Pancreas (tissue), 10 donors: Measurements from ENCODE around the gene ZNF878. TPM values are rescaled to one million over a fixed set of nuclear protein-coding genes. Genes with fewer than 3 reads are reported as not detected.

Source experiments
- ATAC-seq, 4 donors: fragments of 200-7000 bp; cut with Tn5 transposase; one replicate each; pipeline versions ENCODE4 v1.8.0 to v1.9.1; 2020; ENCODE audit warnings: mild to moderate bottlenecking in 4 of 4, moderate library complexity in 4 of 4
- DNase-seq, 6 donors: peaks; one replicate each; pipeline ENCODE4 v3.0.0-alpha.2; 2020
- FAIRE-seq: peaks from 2 replicates; lab custom pipeline; 2012; peaks lifted over from hg19 to GRCh38; lab: Jason Lieb, UNC
- H3K27ac ChIP-seq, 4 donors: fragments of 200-600 bp; sonication (generic); 1 replicate in 3 of 4; 2 replicates in 1 of 4; pipeline versions ENCODE4 v1.5.0 to v1.8.0; 2020
- H3K27me3 ChIP-seq, 4 donors: fragments of 200-600 bp; one replicate each; pipeline ENCODE4 v1.8.0; 2021
- H3K36me3 ChIP-seq, 3 donors: fragments of 200-600 bp; sonication (generic) in 1 of 3; one replicate each; pipeline versions ENCODE4 v1.5.0 to v1.8.0; 2020 to 2021
- H3K4me1 ChIP-seq, 3 donors: fragments of 200-600 bp; one replicate each; pipeline ENCODE4 v1.8.0; 2021
- H3K4me3 ChIP-seq, 4 donors: fragments of 200-600 bp; sonication (generic) in 2 of 4; one replicate each; pipeline versions ENCODE4 v1.5.0 to v1.8.0; 2020 to 2021
- H3K9me3 ChIP-seq, 4 donors: fragments of 200-600 bp; one replicate each; pipeline ENCODE4 v1.8.0; 2021
- WGBS, 2 donors: extraction: QIAGEN DNeasy Blood & Tissue Kit; methylation state at CpG; one replicate each; pipeline ENCODE4 v1.1.7; 2013; 5-methylcytosine and 5-hydroxymethylcytosine counted together
- intact Hi-C, 3 donors: fragments of 100-400 bp; cut with DNase I; formaldehyde crosslinking; loops; one replicate each; pipeline versions ENCODE4 v1.11.1 to v1.14.2; 2022
- polyA plus RNA-seq, 2 donors: library from polyadenylated mRNA; stranded (reverse); fragments of 200-250 nt; gene quantifications; one replicate each; pipeline ENCODE4 v1.2.3, GENCODE V29; 2013
- total RNA-seq, 6 donors: library from RNA; stranded (reverse); fragmentation: NEBNext Ultra II Directional in 4 of 6; extraction: Animal tissue kit (Norgen Biotek cat#: 25700) in 4 of 6; gene quantifications; one replicate each; pipeline versions ENCODE4 v1.2.1 to v1.2.4, GENCODE V29; 2021 to 2023
- TF ChIP-seq, protein P1 (sequence below), 4 donors: fragments of 200-600 bp; sonication (generic) in 3 of 4; IDR thresholded peaks; one replicate each; pipeline versions ENCODE4 v1.5.0 to v1.8.0; 2021; ENCODE audit warnings: antibody characterized with exemption in 4 of 4
- donor health status: healthy with polysubstance abuse.
- donor health status: DM: no; HTN: no; CAD: no; lungs with moderate emphysema.
- donor health status: DM: no; HTN: no; CAD: no.
- donor health status: control.
- donor health status: control.
- donor health status: Bipolar disorder and iron deficiency.
- donor health status: DM: yes; HTN: yes; CAD: no.
- donor health status: DM: no; HTN: no; CAD: no.
- donor health status: DM: no; HTN: no; CAD: no.
- donor health status: DM: yes; HTN: yes; CAD: no.

The ZNF878 gene
- total RNA-seq (under 1 TPM; 0.19 to 0.87 (median 0.46) TPM), polyA plus RNA-seq (under 1 TPM; 0.19 to 0.23 TPM)

DNA sequence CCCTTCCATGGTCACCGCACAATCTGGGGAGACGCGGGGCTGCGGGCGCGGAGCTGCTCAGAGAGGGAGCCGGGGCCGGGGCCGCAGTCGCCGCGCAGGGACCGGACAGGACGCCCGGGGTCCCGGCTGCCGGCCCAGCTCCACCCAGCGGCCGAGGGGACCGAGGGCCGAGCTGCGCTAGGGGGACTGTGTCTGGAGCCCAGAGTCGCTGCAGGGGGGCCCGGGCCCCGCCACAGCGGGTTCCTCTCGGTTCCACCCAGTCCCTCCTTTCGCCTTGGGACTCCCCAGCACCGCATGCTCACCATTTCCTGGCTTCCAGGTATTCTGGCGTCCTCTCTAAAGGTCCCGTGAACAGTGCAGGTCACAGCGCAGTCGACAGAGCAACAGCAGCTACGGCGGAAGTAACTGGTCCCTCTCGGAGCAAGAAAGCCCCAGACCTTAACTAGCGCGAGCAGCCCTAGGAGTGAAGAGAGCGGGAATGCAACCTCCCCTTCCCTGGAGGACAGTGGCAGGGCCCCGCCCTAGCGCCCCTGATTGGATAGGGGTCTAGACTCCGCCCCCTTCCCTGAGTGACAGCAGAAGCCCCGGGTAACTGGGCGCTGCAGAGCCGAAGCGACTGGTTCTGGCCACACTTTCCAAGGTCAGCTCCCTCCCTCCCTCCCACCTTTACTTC, at the start of gene ZNF878:
Gene ZNF878, minus strand, starts transcription at position 465 of the 673 bp plus-strand sequence. Its CDS starts 160 bp downstream, at position 305.
- DNase-seq (peak; percentile 93 to 97 (median 95)), FAIRE-seq (no peak), ATAC-seq (peak; percentile 99 to 100 (median 99))
- TF ChIP-seq, protein P1, sequence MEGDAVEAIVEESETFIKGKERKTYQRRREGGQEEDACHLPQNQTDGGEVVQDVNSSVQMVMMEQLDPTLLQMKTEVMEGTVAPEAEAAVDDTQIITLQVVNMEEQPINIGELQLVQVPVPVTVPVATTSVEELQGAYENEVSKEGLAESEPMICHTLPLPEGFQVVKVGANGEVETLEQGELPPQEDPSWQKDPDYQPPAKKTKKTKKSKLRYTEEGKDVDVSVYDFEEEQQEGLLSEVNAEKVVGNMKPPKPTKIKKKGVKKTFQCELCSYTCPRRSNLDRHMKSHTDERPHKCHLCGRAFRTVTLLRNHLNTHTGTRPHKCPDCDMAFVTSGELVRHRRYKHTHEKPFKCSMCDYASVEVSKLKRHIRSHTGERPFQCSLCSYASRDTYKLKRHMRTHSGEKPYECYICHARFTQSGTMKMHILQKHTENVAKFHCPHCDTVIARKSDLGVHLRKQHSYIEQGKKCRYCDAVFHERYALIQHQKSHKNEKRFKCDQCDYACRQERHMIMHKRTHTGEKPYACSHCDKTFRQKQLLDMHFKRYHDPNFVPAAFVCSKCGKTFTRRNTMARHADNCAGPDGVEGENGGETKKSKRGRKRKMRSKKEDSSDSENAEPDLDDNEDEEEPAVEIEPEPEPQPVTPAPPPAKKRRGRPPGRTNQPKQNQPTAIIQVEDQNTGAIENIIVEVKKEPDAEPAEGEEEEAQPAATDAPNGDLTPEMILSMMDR (IDR thresholded peaks at IDR 0.05), result no peak
- H3K27ac ChIP-seq, result peak within 1 kb of the TSS; percentile 65 to 83 (median 81)
- H3K36me3 ChIP-seq, result no peaks in the 10 kb centered on the region
- no peaks in the 10 kb centered on the region for H3K9me3 ChIP-seq
- 0 to 1% methylated on average over 43 to 46 of the region's 46 CpGs for WGBS, 2 donors
- H3K27me3 ChIP-seq, result no peaks in the 10 kb centered on the region
- H3K4me1 ChIP-seq, result peaks cover 0 to 4% (median 4%) of the 10 kb centered on the region in 3 donors
- intact Hi-C loops, result no loop called here
- peak within 1 kb of the TSS; percentile 54 to 69 (median 60) for H3K4me3 ChIP-seq

DNA sequence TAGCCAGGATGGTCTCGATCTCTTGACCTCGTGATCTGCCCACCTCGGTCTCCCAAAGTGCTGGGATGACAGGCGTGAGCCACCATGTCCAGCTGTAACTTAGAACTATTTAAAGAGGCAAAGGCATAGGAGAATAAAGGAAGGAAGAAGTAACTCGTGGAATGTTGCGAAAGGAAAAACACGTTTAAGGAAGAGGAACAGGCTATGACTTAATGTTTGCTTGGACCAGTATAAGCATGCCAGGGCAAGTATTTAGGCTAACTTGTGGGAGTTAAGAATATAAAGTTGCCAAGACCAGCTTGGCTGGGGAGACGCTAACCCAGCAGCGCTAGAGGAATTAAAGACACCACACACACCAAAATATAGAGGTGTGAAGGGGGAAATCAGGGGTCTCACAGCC, 45.3 kb upstream of the ZNF878 start:
- Histone ChIP-seq H3K4me1 (no peaks in the 10 kb centered on the region), H3K27me3 (no peaks in the 10 kb centered on the region), H3K27ac (no peak overlapping the region), H3K36me3 (no peaks in the 10 kb centered on the region), H3K9me3 (no peaks in the 10 kb centered on the region), H3K4me3 (no peak overlapping the region)
- intact Hi-C loops, result no loop called here
- TF ChIP-seq, protein P1 (IDR thresholded peaks at IDR 0.05), result no peak
- ATAC-seq (no peak), DNase-seq (no peak), FAIRE-seq (no peak)
- 93 to 95% methylated on average over 9 of the region's 9 CpGs for WGBS, 2 donors

DNA sequence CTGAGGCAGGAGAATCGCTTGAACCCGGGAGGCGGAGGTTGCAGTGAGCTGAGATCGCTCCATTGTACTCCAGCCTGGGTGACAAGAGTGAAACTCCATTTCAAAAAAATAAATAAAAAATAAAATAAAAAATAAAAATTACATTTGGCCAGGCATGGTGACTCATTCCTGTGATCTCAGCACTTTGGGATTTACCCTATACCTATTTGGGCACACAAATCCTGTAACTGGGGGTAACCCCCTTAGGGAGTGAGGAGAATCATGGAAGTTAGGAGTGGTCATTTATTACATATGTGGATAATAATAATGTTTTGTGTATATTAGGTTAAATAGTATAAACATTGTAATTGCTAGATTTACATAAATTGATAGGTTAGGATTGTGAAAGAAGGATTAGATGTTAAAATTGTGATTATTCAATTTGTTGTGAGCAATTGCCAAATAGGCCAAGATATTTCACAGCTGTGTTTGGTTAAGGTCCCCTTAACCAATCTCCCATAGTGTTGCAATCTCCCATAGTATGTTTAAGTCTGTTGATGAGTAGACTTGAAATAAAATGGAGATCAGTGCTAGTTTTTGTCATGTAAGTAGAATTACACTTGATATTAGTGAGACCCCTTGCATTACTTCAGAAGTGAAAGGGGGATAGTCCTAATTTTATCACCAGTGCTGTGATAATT, 42.5 kb upstream of the ZNF878 start:
- Histone ChIP-seq H3K36me3 (no peaks in the 10 kb centered on the region), H3K27me3 (no peaks in the 10 kb centered on the region), H3K9me3 (no peaks in the 10 kb centered on the region), H3K27ac (no peak overlapping the region), H3K4me1 (no peaks in the 10 kb centered on the region), H3K4me3 (no peak overlapping the region)
- FAIRE-seq, result no peak
- TF ChIP-seq, protein P1 (IDR thresholded peaks at IDR 0.05), result no peak
- intact Hi-C loops, result no loop called here
- DNase-seq, result no peak
- WGBS, 2 donors, result 98% methylated on average over 4 of the region's 4 CpGs
- ATAC-seq, result no peak

GRCh38 chr19:12093777-12094176, 41.0 kb upstream of the ZNF878 start:
- DNase-seq, result no peak
- no peak for FAIRE-seq
- 96 to 99% methylated on average over 3 of the region's 3 CpGs for WGBS, 2 donors
- H3K4me1 ChIP-seq, result no peaks in the 10 kb centered on the region
- H3K9me3 ChIP-seq, result no peaks in the 10 kb centered on the region
- no peak overlapping the region for H3K27ac ChIP-seq
- H3K27me3 ChIP-seq, result no peaks in the 10 kb centered on the region
- TF ChIP-seq, protein P1 (IDR thresholded peaks at IDR 0.05), result no peak
- no peaks in the 10 kb centered on the region for H3K36me3 ChIP-seq
- no peak overlapping the region for H3K4me3 ChIP-seq
- no peak for ATAC-seq
- intact Hi-C loops, result no loop called here

DNA sequence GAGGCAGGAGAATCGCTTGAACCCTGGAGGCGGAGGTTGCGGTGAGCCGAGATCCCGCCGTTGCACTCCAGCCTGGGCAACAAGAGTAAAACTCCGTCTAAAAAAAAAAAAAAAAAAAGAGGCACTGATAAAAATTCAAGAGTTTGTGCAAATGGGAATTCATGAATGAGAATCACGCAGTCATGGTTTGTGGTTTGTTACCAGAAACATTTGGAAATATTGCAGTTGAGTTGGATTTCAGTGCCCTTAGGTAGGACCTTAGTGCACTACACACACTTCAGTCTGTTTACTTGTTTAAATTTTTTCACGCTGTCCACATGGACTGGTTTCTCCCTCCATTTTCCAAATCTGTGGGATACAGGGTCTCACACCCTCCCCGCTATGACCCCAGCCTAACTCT, 40.2 kb upstream of the ZNF878 start:
- Histone ChIP-seq H3K27ac (no peak overlapping the region), H3K9me3 (no peaks in the 10 kb centered on the region), H3K27me3 (no peaks in the 10 kb centered on the region), H3K4me3 (peak overlapping the region in 3 of 4 donors; percentile 49 to 72 (median 51)), H3K4me1 (no peaks in the 10 kb centered on the region), H3K36me3 (no peaks in the 10 kb centered on the region)
- TF ChIP-seq, protein P1 (IDR thresholded peaks at IDR 0.05), result no peak
- WGBS, 2 donors, result 43 to 49% methylated on average over 10 of the region's 10 CpGs
- FAIRE-seq (no peak), ATAC-seq (no peak), DNase-seq (no peak)
- intact Hi-C loops, result no loop called here
